GM19395 (cell line): ENCODE measurements around the gene FHAD1.
"Not testable (repeated sequence)": the region's sequence is repeated elsewhere in the genome, so short reads cannot be mapped to it uniquely, and the experiment has no call there.

ENCODE experiments used
- ATAC-seq: cut with Tn5 transposase; IDR thresholded peaks from one replicate; pipeline ENCODE4 v1.9.1; 2021; ENCODE audit warnings: mild to moderate bottlenecking, moderate library complexity; ENCODE audit not compliant: unreplicated experiment

The FHAD1 gene

GRCh38 chr1:15412175-15412800 is 165.3 kb downstream of the FHAD1 start:
- no peak for ATAC-seq

GRCh38 chr1:15412843-15413242 is 165.8 kb downstream of the FHAD1 start:
- no peak for ATAC-seq

DNA sequence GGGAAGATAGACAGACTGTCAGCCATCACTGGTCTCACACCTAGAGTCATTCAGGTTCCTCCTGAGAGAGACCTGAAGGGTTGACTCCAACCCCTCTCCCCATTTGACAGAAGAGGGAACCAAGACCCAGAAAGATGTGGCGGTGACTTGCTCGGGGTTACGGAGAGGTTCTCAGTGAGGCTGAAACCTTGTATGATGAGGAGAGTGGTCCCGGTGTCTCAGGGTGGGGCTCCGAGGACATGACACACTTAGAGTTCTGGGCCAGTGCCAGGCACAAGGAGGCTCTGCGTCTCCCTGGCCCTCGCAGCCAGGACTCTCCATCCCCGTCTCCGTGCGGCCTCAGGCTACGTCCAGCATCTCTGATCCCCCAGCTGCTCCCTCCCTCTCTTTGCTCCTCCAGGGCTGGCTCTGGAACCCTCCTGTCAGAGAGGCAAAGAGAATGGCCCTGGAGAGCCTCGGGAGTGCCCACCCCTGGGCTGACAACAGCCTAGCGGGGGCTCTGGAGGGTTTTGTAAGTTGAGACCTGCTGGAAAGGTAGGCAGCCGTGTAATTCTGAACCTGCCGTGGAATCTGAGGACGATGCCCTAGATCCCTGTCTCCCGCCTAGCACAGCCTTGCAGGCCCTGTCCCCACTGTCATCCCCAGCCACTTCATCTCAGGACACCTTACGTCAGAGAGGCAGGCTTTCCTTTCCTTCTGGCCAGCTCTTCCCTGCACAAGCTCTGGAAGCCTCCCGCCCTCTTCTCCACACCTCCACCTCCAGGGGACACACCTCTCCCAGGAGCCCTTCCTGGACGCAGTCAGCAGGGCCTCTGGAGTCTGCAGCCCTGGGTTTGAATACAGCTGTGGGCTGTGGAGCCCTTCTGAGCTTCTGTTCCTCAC is 166.8 kb downstream of the FHAD1 start:
- no peak for ATAC-seq

- ATAC-seq = no peak
These were observed 167.5 kb downstream of the FHAD1 start for GRCh38 chr1:15414445-15414983.

DNA sequence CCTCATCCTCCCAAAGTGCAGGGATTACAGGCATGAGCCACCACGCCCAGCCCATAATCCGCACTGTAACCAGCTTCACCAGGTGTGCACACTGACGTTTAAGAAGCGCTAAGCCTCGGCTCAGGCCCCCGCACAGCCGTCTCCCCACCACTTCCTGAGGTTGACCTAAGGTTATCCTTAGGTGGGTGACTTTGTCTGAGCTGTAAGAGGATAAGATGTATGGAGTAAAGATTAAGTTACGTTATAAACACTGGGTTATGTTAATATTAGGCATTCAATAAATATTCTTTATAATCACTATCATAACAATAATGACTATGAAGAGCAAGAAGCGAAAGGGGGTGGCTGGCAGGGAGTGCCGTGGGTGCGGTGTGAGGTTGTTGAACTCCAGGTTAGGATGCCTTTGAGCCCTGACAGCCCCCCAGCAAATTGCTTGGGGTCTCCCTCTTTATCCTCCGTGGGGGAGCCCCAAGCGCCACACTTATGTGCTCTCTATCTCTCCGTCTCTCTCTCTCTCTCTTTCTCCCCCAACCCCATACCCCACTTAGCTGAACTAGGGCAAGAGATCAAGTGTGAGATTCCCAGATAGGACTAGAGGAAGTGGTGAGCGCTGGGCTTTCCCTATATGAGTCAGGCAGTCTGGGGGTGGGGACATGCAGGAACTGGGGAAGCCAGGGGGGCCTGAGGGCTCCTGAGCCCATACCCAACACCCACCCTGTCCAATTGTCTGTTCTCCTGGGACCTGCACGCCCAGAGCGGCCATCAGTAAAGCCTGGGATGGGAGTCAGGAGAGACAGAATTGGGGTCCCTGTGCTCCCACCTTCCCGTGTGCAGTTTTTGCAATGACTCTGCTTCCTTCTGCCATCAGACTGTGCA is 170.3 kb downstream of the FHAD1 start:
- ATAC-seq = peak; percentile 57

DNA sequence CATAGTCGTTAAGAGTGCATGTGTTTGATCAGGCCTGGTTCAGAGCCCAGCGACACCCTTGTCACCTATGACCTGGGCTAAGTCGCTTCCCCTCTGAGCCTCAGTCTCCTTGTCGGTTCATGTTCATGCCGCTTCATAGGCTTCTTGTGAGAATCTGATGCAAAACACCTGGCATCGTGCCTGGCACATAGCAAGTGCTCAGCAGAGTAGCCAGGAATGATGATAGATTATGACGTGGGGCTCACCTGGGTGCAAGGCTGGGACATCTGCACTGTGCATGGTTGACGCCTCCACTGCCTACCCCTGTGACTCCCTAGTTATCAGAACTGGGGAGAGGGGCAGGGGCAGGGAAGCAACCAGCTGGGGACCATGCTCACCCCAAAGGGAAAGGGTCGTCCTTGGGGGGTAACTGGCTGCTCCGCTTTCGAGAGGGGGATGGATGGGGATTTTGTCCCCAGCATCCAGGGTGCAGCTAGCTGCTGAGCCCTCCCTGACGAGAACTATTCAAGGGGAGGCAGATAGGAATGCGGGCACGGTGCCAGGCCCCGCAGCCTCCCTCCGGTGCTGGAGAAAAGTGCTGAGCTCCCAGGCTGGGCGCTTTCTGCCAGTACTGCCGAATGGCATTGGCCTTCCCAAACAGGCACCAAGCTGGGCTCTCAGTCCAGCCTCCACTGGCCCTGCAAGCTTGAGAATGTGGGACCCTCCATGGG is 171.9 kb downstream of the FHAD1 start:
- ATAC-seq = no peak

DNA sequence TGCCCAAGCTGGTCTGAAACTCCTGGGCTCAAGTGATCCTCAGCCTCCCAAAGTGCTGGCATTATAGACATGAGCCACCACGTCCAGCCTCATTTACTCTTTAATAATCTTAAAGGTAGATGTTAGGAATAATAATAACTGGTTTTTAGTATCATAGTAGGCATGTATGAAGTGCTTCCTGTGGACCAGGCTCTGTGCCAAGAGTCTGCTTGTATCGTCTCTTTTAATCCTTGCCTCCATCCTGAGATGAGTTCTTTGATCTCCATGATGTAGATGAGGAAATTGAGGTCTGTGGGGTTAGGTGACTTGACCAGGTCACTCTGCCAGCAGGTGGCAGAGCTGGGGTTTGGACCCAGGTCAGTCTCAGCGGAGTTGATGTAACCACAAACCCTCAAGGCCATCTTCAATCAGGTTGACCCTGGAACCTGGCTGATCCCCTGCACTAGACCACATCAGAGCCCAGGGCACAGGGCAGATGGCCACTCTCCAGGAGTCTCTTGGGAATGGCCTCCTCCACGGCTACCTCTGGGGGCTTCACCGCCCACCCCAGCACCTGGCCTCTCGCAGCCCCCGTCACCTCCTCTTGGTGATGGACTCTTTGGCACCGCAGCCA is 173.9 kb downstream of the FHAD1 start:
- ATAC-seq = no peak

- no peak for ATAC-seq
These were observed 175.8 kb downstream of the FHAD1 start for GRCh38 chr1:15422871-15423270.

DNA sequence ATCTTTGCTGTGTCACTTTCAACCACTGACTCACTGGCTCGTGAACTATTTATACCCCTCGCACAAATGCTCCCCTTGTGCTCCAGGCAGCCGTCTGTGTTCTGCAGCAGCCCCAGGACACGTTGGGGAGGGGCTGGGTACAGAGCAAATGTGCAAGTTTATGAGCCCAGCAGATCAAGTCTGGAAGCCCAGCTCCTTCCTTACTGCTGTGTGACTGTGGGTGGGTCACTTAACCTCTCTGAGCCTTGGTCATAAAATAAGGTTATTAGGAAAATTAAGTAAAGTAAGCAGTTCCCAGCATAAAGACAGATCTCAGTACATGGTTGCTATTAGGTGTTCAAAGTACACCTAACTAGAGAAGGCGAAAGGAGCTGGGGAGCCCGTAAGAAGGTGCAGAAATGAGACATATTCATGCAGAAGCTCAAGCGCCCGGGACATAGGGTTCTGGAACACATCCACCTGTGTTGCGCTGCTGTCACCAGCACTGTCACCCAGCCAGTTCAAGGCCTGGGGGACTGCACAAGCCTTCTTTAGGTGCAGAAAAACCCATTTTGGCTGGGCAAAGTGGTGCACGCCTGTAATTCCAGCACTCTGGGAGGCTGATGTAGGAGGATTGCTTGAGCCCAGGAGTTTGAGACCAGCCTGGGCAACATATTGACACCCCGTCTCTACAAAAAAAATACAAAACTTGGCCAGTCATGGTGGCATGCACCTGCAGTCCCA is 176.5 kb downstream of the FHAD1 start:
- ATAC-seq = no peak

GRCh38 chr1:15424146-15424667 is 177.2 kb downstream of the FHAD1 start:
- no peak for ATAC-seq

- ATAC-seq = no peak
These were observed 178.0 kb downstream of the FHAD1 start for GRCh38 chr1:15424981-15425380.

- ATAC-seq = no peak
These were observed 178.5 kb downstream of the FHAD1 start for GRCh38 chr1:15425521-15425920.

DNA sequence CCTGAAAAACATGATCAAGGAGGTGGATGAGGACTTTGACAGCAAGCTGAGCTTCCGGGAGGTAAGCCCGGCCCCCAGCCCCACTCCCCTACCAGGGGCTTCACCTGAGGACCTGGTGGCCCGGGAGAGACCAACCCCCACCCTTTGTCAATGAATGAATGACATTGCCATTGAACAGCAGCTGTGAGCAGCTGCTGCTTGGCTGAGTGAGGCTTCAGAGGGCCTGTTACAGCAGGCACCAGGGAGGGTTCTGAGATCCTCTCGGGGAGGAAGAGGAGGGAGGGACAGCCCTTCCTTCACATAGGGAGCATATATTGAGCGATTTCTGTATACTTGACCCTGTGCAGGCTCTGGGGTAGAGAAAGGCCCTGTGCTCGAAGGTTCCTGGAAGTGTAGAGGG is 178.9 kb downstream of the FHAD1 start:
- ATAC-seq = no peak

GRCh38 chr1:15426492-15427279 is 179.7 kb downstream of the FHAD1 start:
- no peak for ATAC-seq

DNA sequence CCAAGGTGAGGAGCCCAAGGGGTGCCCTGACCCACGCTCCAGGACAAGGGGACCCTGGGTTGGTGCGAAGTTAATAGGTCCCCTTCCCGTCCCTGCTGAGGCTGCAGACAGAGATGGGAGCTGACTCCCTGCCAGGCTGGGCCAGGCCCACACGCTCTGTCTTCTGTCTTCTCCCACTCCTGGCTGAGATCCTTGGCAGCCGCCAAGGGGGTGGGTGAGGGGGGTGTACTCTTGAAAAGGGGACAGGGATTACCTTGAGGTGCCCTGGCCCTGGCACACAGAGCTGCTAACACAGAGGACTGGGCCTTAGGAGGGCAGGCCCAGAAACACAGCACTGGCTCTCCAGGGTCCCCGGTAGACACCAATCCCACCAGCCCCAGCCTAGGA is 180.2 kb downstream of the FHAD1 start:
- no peak for ATAC-seq

DNA sequence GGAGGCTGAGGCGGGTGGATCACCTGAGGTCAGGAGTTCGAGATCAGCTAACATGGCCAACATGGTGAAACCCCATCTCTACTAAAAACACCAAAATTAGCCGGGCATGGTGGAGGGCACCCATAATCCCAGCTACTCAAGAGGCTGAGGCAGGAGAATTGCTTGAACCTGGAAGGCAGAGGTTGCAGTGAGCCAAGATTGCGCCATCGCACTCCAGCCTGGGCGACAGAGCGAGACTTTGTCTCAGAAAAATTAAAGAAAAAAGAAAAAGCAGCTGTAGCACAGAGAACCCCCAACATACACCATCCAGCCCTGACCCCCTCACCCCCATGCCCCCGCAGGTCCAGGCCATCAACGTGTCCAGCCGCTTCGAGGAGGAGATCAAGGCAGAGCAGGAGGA is 181.2 kb downstream of the FHAD1 start:
- not testable (repeated sequence) for ATAC-seq

DNA sequence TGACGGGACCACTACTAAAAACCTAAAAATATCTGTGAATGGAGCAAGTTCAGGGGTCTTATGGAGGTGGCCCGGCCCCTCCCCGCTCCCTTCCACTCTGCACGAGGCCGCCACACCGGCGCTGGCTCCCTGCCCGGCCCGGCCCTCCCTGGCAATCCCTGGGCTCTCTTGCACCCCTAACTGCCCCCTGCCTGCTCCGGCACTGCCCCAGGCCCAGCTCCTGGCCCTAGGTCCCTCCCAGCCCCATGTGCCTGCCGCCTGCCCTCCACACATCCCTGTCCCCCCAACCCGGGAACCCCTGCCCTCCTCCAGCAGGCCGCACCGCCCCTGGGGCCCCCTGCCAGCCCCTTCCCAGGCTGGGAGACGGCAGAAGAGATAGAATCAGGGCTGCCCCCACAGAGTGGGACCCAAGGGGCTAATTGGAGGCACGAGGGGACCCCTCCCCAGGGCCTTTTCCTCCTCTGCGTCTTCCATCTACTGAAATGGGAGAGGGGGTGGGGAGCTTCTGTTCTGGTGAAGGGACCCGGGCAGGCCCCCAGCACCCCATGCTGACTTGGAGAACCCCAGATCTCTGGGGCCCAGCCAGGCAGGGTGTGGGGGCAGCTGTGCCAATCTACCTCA is 181.9 kb downstream of the FHAD1 start:
- no peak for ATAC-seq

GRCh38 chr1:15429701-15430149 is 182.7 kb downstream of the FHAD1 start:
- no peak for ATAC-seq
